Gastrocnemius medialis (tissue), 4 donors: ENCODE results near the gene ASB3. TPM values are rescaled to one million over a fixed set of nuclear protein-coding genes. Genes with fewer than 3 reads are reported as not detected.

ENCODE experiments used
- ATAC-seq, 2 donors: fragments of 150-250 bp; one replicate each; pipeline ENCODE4 v1.9.1; 2016
- DNase-seq, 2 donors: peaks; one replicate each; pipeline ENCODE4 v3.0.0-alpha.2; 2019
- H3K27ac ChIP-seq, 4 donors: fragments of 200-600 bp; sonication (generic); 1 replicate in 1 of 4; 2 replicates in 3 of 4; pipeline ENCODE4 v1.5.1; 2016 to 2018; ENCODE audit warnings: mild to moderate bottlenecking in 2 of 4, moderate library complexity in 1 of 4
- H3K27me3 ChIP-seq, 3 donors: fragments of 200-600 bp; sonication (generic) in 2 of 3; 1 replicate in 1 of 3; 2 replicates in 2 of 3; pipeline versions ENCODE4 v1.5.1 to v1.6.0; 2016 to 2019; ENCODE audit warnings: mild to moderate bottlenecking in 1 of 3, moderate library complexity in 1 of 3
- H3K36me3 ChIP-seq, 2 donors: fragments of 200-600 bp; sonication (generic) in 1 of 2; one replicate each; pipeline ENCODE4 v1.5.1; 2017 to 2018
- H3K4me1 ChIP-seq, 2 donors: fragments of 200-600 bp; sonication (generic) in 1 of 2; one replicate each; pipeline ENCODE4 v1.5.1; 2016 to 2017; ENCODE audit warnings: mild to moderate bottlenecking in 2 of 2
- H3K4me3 ChIP-seq, 4 donors: fragments of 200-600 bp; sonication (generic) in 3 of 4; 1 replicate in 1 of 4; 2 replicates in 3 of 4; pipeline ENCODE4 v1.5.1; 2016 to 2019; ENCODE audit warnings: mild to moderate bottlenecking in 2 of 4
- H3K9me3 ChIP-seq, 3 donors: fragments of 200-600 bp; sonication (generic) in 2 of 3; 1 replicate in 1 of 3; 2 replicates in 2 of 3; pipeline ENCODE4 v1.5.1; 2016 to 2019
- CTCF ChIP-seq, 5 experiments: fragments of 450-650 bp in 3 of 5; fragments of 200-600 bp in 2 of 5; sonication (generic) in 2 of 5; IDR thresholded peaks in 4 of 5; conservative IDR thresholded peaks in 1 of 5; 1 replicate in 4 of 5; 2 replicates in 1 of 5; pipeline ENCODE4 v1.5.1; 2016 to 2019; ENCODE audit warnings: antibody characterized with exemption in 5 of 5, mild to moderate bottlenecking in 3 of 5, moderate library complexity in 3 of 5
- POLR2A ChIP-seq, 2 donors: fragments of 450-650 bp; IDR thresholded peaks; one replicate each; pipeline ENCODE4 v1.6.1; 2017; ENCODE audit warnings: antibody characterized with exemption in 2 of 2, mild to moderate bottlenecking in 2 of 2, moderate library complexity in 2 of 2
- in situ Hi-C, 4 donors: fragments of 200-750 bp; cut with MboI; loops; one replicate each; pipeline versions ENCODE4 v1.15.0 to v1.8.0; 2017; ENCODE audit warnings: low sequenced_read_pairs in 4 of 4
- intact Hi-C: fragments of 100-400 bp; cut with DNase I; formaldehyde crosslinking; loops from one replicate; pipeline ENCODE4 v1.15.1; 2023; ENCODE audit warnings: low total_unique reads
- total RNA-seq, 4 donors: library from RNA; depleted of rRNA; stranded (reverse); fragments of >200 nt; gene quantifications; one replicate each; pipeline versions ENCODE4 v1.1.0 to v1.2.3, GENCODE V29; 2016

The ASB3 gene
- total RNA-seq, 4 donors from 2014 or later, result 5.0 to 7.6 (median 6.4) TPM

GRCh38 chr2:53752385-53752784 is 34.4 kb downstream of the ASB3 start:
- H3K27me3 ChIP-seq, result no peaks in the 10 kb centered on the region

GRCh38 chr2:53751728-53752127 is 35.0 kb downstream of the ASB3 start:
- H3K9me3 ChIP-seq, result no peaks in the 10 kb centered on the region
- no peak for ATAC-seq
- H3K27ac ChIP-seq, result no peak overlapping the region
- H3K27me3 ChIP-seq, result no peaks in the 10 kb centered on the region
- H3K4me1 ChIP-seq, result no peaks in the 10 kb centered on the region
- peaks cover 0 to 29% of the 10 kb centered on the region in 2 donors for H3K36me3 ChIP-seq
- H3K4me3 ChIP-seq, result no peak overlapping the region
- intact Hi-C loops (no loop called here), in situ Hi-C loops (no loop called here)
- no peak for TF ChIP-seq CTCF (IDR thresholded peaks at IDR 0.05 in 4 of 5, conservative IDR thresholded peaks at IDR 0.05 in 1 of 5)
- no peak for TF ChIP-seq POLR2A (IDR thresholded peaks at IDR 0.05)
- DNase-seq, result no peak

More at GRCh38 chr2:53752385-53752784, 34.4 kb downstream of the ASB3 start:
- H3K4me3 ChIP-seq, result no peak overlapping the region
- peaks cover 0 to 25% of the 10 kb centered on the region in 2 donors for H3K36me3 ChIP-seq
- no peak overlapping the region for H3K27ac ChIP-seq
- H3K4me1 ChIP-seq, result no peaks in the 10 kb centered on the region
- DNase-seq, result no peak
- no peaks in the 10 kb centered on the region for H3K9me3 ChIP-seq
- TF ChIP-seq POLR2A (IDR thresholded peaks at IDR 0.05) (no peak), CTCF (IDR thresholded peaks at IDR 0.05 in 4 of 5, conservative IDR thresholded peaks at IDR 0.05 in 1 of 5) (no peak)
- intact Hi-C loops, result no loop called here
- in situ Hi-C loops, result no loop called here
- no peak for ATAC-seq

GRCh38 chr2:53750041-53750768 is 36.5 kb downstream of the ASB3 start:
- no peak overlapping the region for H3K4me3 ChIP-seq
- DNase-seq (no peak), ATAC-seq (no peak)
- peaks cover 0 to 25% of the 10 kb centered on the region in 2 donors for H3K36me3 ChIP-seq
- intact Hi-C loops, result no loop called here
- no peaks in the 10 kb centered on the region for H3K9me3 ChIP-seq
- H3K4me1 ChIP-seq, result no peaks in the 10 kb centered on the region
- H3K27me3 ChIP-seq, result no peaks in the 10 kb centered on the region
- in situ Hi-C loops, result no loop called here
- H3K27ac ChIP-seq, result peak overlapping the region in 1 of 4 donors; percentile 32
- TF ChIP-seq POLR2A (IDR thresholded peaks at IDR 0.05) (no peak), CTCF (IDR thresholded peaks at IDR 0.05 in 4 of 5, conservative IDR thresholded peaks at IDR 0.05 in 1 of 5) (no peak)

GRCh38 chr2:53744395-53745065 is 42.2 kb downstream of the ASB3 start:
- intact Hi-C loops, result no loop called here
- ATAC-seq (peak; percentile 27 to 33), DNase-seq (no peak)
- Histone ChIP-seq H3K9me3 (no peaks in the 10 kb centered on the region), H3K4me1 (no peaks in the 10 kb centered on the region), H3K36me3 (peaks cover 0 to 20% of the 10 kb centered on the region in 2 donors), H3K27ac (no peak overlapping the region), H3K27me3 (no peaks in the 10 kb centered on the region), H3K4me3 (no peak overlapping the region)
- in situ Hi-C loops, result no loop called here
- no peak for TF ChIP-seq POLR2A (IDR thresholded peaks at IDR 0.05)
- no peak for TF ChIP-seq CTCF (IDR thresholded peaks at IDR 0.05 in 4 of 5, conservative IDR thresholded peaks at IDR 0.05 in 1 of 5)
